Thyroid gland (tissue), 4 donors: ENCODE results near the gene COL8A2. TPM values are rescaled to one million over a fixed set of nuclear protein-coding genes. Genes with fewer than 3 reads are reported as not detected.

Source experiments
- DNase-seq, 2 donors: peaks; one replicate each; pipeline ENCODE4 v3.0.0-alpha.2; 2019
- H3K27ac ChIP-seq, 3 donors: fragments of 200-600 bp; sonication (generic); 1 replicate in 2 of 3; 2 replicates in 1 of 3; pipeline ENCODE4 v1.5.1; 2016 to 2019; ENCODE audit warnings: mild to moderate bottlenecking in 1 of 3, moderate library complexity in 1 of 3
- H3K27me3 ChIP-seq: fragments of 200-600 bp; sonication (generic); one replicate; pipeline ENCODE4 v1.5.1; 2019
- H3K36me3 ChIP-seq, 2 donors: fragments of 200-600 bp; sonication (generic); one replicate each; pipeline ENCODE4 v1.5.1; 2016 to 2019
- H3K4me1 ChIP-seq, 2 donors: fragments of 200-600 bp; sonication (generic); one replicate each; pipeline ENCODE4 v1.5.1; 2017 to 2019
- H3K4me3 ChIP-seq, 3 donors: fragments of 200-600 bp; sonication (generic); replicated peaks in 1 of 3; 1 replicate in 2 of 3; 2 replicates in 1 of 3; pipeline ENCODE4 v1.5.1; 2016; ENCODE audit warnings: mild to moderate bottlenecking in 1 of 3
- H3K9me3 ChIP-seq: fragments of 200-600 bp; sonication (generic); one replicate; pipeline ENCODE4 v1.5.1; 2017
- POLR2A ChIP-seq, 2 donors: fragments of 450-650 bp; IDR thresholded peaks; one replicate each; pipeline ENCODE4 v1.6.1; 2017; ENCODE audit warnings: antibody characterized with exemption in 2 of 2, mild to moderate bottlenecking in 2 of 2, moderate library complexity in 1 of 2
- WGBS, 2 donors: methylation state at CpG; one replicate each; pipeline ENCODE4 v1.1.5; 2017; 5-methylcytosine and 5-hydroxymethylcytosine counted together
- intact Hi-C: fragments of 100-400 bp; cut with DNase I; formaldehyde crosslinking; loops from one replicate; pipeline ENCODE4 v1.15.1; 2023
- total RNA-seq, 4 donors: library from RNA; depleted of rRNA; stranded (reverse); fragments of >200 nt; gene quantifications; one replicate each; pipeline ENCODE4 v1.2.3, GENCODE V29; 2016
- TF ChIP-seq, protein P1 (sequence below), 6 experiments: fragments of 200-600 bp in 3 of 6; fragments of 450-650 bp in 3 of 6; sonication (generic) in 3 of 6; IDR thresholded peaks; one replicate each; pipeline ENCODE4 v1.5.1; 2016 to 2019; ENCODE audit warnings: antibody characterized with exemption in 6 of 6, mild to moderate bottlenecking in 2 of 6, inconsistent platforms in 1 of 6, moderate library complexity in 1 of 6

Gene COL8A2
- total RNA-seq, 4 donors from 2014 or later: 5.7 to 13.7 (median 10.1) TPM

DNA sequence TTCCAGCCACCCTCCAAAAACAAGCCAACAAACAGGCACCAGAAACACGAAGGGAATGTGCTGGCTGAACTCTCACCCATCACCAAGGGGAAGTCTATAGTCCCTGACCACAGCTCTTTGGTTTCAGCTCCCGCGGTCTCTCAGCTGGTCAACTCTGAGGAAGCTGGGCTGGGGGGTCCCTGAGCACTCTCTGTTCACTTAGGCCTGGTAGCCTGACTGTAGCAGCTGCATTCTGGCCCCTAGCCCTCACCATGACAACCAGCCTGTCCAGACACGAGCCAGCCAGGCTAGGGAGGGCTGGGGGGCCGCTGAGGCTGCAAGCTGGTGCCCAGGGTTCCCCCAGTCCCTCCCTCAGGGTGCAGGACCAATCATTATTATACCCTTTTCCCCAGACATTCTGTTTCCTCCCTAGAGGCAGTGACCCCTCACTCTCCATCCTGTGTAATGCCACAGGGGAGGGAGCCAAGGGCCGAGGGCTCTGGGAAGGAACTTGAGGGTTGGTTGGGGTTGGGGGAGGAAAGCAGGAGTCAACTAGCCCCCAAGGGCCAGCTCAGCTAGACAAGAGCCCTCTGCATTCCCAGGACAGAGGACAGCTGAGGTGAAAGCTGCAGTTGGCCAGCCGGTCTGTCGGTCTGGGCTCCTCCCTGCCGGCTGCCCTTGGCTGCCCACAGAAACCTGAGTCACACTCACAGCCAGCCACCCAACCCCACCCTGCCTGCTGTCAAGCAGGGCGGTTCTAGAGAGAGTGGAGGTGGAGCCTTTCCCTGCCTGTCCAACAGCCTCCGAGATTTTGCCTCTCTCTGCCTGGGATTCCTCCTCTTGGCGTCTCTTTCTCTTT lies 25.5 kb upstream of the COL8A2 start:
- peak; percentile 98 for DNase-seq
- H3K36me3 ChIP-seq: no peaks in the 10 kb centered on the region
- no peaks in the 10 kb centered on the region for H3K9me3 ChIP-seq
- intact Hi-C loops: loop anchor here (5.0 kb wide), 2 partner anchors 37 to 137 kb away; no protein-coding TSS in a partner anchor
- H3K4me1 ChIP-seq: peaks cover 44 to 51% of the 10 kb centered on the region in 2 donors
- WGBS, 2 donors: 3 to 23% methylated on average over 6 to 10 of the region's 12 CpGs
- H3K27me3 ChIP-seq: no peaks in the 10 kb centered on the region
- TF ChIP-seq POLR2A (IDR thresholded peaks at IDR 0.05): peak in 1 of 2 donors; percentile 96
- TF ChIP-seq, protein P1, sequence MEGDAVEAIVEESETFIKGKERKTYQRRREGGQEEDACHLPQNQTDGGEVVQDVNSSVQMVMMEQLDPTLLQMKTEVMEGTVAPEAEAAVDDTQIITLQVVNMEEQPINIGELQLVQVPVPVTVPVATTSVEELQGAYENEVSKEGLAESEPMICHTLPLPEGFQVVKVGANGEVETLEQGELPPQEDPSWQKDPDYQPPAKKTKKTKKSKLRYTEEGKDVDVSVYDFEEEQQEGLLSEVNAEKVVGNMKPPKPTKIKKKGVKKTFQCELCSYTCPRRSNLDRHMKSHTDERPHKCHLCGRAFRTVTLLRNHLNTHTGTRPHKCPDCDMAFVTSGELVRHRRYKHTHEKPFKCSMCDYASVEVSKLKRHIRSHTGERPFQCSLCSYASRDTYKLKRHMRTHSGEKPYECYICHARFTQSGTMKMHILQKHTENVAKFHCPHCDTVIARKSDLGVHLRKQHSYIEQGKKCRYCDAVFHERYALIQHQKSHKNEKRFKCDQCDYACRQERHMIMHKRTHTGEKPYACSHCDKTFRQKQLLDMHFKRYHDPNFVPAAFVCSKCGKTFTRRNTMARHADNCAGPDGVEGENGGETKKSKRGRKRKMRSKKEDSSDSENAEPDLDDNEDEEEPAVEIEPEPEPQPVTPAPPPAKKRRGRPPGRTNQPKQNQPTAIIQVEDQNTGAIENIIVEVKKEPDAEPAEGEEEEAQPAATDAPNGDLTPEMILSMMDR (IDR thresholded peaks at IDR 0.05): no peak
- H3K27ac ChIP-seq: peak overlapping the region; percentile 94 to 100 (median 100)
- H3K4me3 ChIP-seq: no peak overlapping the region

DNA sequence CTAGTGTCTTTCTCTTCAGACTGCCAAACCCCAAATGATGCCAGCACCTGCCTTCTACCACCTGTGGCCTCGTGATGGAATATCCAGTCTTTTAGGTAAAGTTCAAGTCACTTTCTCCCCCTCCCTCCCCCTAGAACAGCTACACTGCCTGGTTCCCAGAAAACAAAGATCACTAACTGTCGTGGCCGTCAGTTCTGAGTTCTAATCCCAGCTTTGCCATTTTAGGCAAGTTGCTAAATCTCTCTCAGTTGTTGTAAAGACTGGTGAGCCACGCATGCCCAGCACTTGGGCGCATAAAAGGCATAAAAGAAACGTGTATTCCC lies 24.9 kb upstream of the COL8A2 start:
- H3K4me1 ChIP-seq: peaks cover 38 to 50% of the 10 kb centered on the region in 2 donors
- H3K9me3 ChIP-seq: no peaks in the 10 kb centered on the region
- peak overlapping the region; percentile 94 to 100 (median 100) for H3K27ac ChIP-seq
- 43 to 46% methylated on average over 6 of the region's 6 CpGs for WGBS, 2 donors
- H3K4me3 ChIP-seq: no peak overlapping the region
- no peaks in the 10 kb centered on the region for H3K27me3 ChIP-seq
- H3K36me3 ChIP-seq: no peaks in the 10 kb centered on the region
- TF ChIP-seq, protein P1 (IDR thresholded peaks at IDR 0.05): no peak
- no peak for TF ChIP-seq POLR2A (IDR thresholded peaks at IDR 0.05)
- DNase-seq: no peak
- intact Hi-C loops: loop anchor here (5.0 kb wide), 2 partner anchors 37 to 137 kb away; no protein-coding TSS in a partner anchor

DNA sequence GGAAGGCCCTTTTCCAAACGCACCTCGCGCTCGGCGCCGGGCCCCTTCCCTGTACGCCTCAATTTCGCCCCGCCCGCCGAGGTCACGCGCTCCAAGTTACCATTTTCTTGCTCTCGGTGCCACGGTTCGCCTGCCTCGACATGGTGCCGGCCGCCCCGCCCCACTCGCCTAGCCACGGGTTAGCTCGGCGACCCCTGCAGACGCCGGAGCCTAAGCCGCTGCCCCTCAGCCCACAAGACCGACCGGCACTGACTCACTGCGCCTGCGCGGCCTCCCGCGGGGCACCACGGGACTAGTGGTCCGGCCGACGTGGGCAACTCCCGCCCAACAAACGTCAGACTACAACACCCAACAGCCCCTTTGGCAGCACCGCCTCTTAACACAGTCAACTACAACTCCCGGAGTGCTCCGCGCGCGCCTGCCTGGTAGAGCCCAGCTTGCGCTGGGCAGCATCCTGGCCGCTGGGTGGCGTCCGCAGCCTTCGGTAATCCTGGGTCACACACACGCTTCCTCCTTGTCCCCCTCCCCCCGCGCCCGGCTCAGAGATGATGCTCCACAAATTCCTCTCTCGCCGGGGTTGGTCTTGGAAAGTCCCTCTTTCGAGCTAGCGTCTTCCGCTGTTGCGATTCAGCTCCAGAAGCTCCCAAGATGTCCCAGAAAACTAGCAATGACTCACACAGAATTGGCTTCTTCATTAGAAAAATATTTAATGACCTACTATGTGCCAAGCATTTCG lies 24.4 kb upstream of the COL8A2 start, which contains the start of gene TRAPPC3:
TRAPPC3 (minus strand) TSS at position 250 of the 736 bp plus-strand sequence; CDS start at position 142, 108 bp downstream.
- peak; percentile 100 for DNase-seq
- H3K36me3 ChIP-seq: no peaks in the 10 kb centered on the region
- intact Hi-C loops: no loop called here
- H3K27ac ChIP-seq: peak within 1 kb of the TSS; percentile 94 to 100 (median 100)
- peak; percentile 94 to 98 for TF ChIP-seq POLR2A (IDR thresholded peaks at IDR 0.05)
- TF ChIP-seq, protein P1 (IDR thresholded peaks at IDR 0.05): peak; percentile 66 to 99 (median 97)
- peaks cover 38 to 50% of the 10 kb centered on the region in 2 donors for H3K4me1 ChIP-seq
- H3K4me3 ChIP-seq: peak within 1 kb of the TSS; percentile 50 to 73 (median 60)
- no peaks in the 10 kb centered on the region for H3K27me3 ChIP-seq
- WGBS, 2 donors: 1 to 2% methylated on average over 41 to 42 of the region's 62 CpGs
- no peaks in the 10 kb centered on the region for H3K9me3 ChIP-seq

DNA sequence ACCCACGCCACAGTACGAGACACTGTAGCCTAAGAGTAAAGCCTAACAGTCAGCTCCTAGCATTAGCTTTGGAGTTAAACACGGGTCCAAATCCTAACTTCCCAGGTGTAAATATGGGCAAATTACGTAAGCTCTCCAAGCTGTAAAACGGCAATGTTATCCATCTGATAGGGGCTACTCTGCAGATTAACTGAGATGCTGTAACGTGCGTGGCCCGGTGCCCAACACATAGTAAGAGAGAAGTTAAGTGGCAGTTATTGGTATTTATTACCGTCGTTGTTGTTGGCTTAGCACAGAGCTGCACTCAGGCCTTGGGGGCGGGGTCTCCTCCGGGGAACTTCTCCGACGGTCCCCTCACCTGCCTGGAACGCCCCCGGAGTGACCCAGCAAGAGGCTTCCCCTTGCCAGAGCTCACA lies 23.8 kb upstream of the COL8A2 start:
- intact Hi-C loops: no loop called here
- Histone ChIP-seq H3K36me3 (no peaks in the 10 kb centered on the region), H3K27me3 (no peaks in the 10 kb centered on the region), H3K27ac (peak overlapping the region; percentile 85 to 100 (median 100)), H3K4me3 (peak overlapping the region; percentile 50 to 73 (median 60)), H3K4me1 (peaks cover 41 to 55% of the 10 kb centered on the region in 2 donors), H3K9me3 (no peaks in the 10 kb centered on the region)
- no peak for DNase-seq
- TF ChIP-seq, protein P1 (IDR thresholded peaks at IDR 0.05): no peak
- no peak for TF ChIP-seq POLR2A (IDR thresholded peaks at IDR 0.05)
- 3 to 6% methylated on average over 15 to 16 of the region's 16 CpGs for WGBS, 2 donors
